HFFc6 (cell line): ENCODE measurements around the gene STK25. TPM values are rescaled to one million over a fixed set of nuclear protein-coding genes. Genes with fewer than 3 reads are reported as not detected.

Experiments
- DNase-seq: peaks from one replicate; pipeline ENCODE4 v3.0.0-alpha.2; 2018
- H3K27ac Mint-ChIP-seq: 2 replicates; pipeline ENCODE4 v1.8.0; 2020; ENCODE audit warnings: mild to moderate bottlenecking, mixed read lengths
- H3K27me3 Mint-ChIP-seq: 2 replicates; pipeline ENCODE4 v1.8.0; 2021; ENCODE audit warnings: mild to moderate bottlenecking, moderate library complexity, mixed read lengths; ENCODE audit not compliant: insufficient read depth
- H3K36me3 Mint-ChIP-seq: 2 replicates; pipeline ENCODE4 v1.8.0; 2021; ENCODE audit warnings: low read depth, mixed read lengths
- H3K4me1 Mint-ChIP-seq: 2 replicates; pipeline ENCODE4 v1.8.0; 2020; ENCODE audit warnings: low read depth, mixed read lengths
- H3K4me3 Mint-ChIP-seq: 2 replicates; pipeline ENCODE4 v1.8.0; 2020; ENCODE audit warnings: mild to moderate bottlenecking, moderate library complexity, mixed read lengths
- H3K9me3 Mint-ChIP-seq: 2 replicates; pipeline ENCODE4 v1.8.0; 2020; ENCODE audit warnings: mild to moderate bottlenecking, mixed read lengths
- total RNA-seq, 6 experiments: library from RNA; stranded (reverse); fragmentation: NEBNext Ultra II Directional; extraction: Animal tissue kit (Norgen Biotek cat#: 25700); gene quantifications; 2 replicates in 1 of 6; 3 replicates in 5 of 6; pipeline ENCODE4 v1.2.3, GENCODE V29; 2021
- TF ChIP-seq, protein P1 (sequence below): fragments of 200-600 bp; sonication (generic); IDR thresholded peaks from 2 replicates; pipeline ENCODE4 v1.5.0; 2021; ENCODE audit warnings: antibody characterized with exemption, mild to moderate bottlenecking

The STK25 gene
- total RNA-seq, 6 experiments from 2014 or later: 129 to 159 (median 150) TPM

DNA sequence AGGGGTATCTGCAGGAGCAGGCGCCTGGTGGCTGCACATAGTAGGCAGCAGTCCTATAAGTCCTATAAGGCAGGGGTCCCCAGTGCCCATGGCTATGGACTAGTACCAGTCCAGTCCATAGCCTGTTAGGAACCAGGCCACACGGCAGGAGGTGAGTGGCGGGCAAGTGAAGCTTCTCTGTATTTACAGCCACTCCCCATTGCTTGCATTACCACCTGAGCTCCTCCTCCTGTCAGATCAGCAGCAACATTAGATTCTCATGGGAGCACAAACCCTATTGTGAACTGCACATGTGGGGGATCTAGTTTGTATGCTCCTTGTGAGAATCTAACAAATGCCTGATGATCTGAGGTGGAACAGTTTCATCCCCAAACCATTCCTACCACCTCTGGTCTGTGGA lies 33.1 kb downstream of the STK25 start:
- no peak for DNase-seq
- Mint-ChIP-seq H3K4me3 (no peak overlapping the region), H3K27me3 (peaks cover 7% of the 10 kb centered on the region), H3K27ac (no peak overlapping the region), H3K9me3 (no peaks in the 10 kb centered on the region), H3K36me3 (no peaks in the 10 kb centered on the region), H3K4me1 (no peaks in the 10 kb centered on the region)
- TF ChIP-seq, protein P1, sequence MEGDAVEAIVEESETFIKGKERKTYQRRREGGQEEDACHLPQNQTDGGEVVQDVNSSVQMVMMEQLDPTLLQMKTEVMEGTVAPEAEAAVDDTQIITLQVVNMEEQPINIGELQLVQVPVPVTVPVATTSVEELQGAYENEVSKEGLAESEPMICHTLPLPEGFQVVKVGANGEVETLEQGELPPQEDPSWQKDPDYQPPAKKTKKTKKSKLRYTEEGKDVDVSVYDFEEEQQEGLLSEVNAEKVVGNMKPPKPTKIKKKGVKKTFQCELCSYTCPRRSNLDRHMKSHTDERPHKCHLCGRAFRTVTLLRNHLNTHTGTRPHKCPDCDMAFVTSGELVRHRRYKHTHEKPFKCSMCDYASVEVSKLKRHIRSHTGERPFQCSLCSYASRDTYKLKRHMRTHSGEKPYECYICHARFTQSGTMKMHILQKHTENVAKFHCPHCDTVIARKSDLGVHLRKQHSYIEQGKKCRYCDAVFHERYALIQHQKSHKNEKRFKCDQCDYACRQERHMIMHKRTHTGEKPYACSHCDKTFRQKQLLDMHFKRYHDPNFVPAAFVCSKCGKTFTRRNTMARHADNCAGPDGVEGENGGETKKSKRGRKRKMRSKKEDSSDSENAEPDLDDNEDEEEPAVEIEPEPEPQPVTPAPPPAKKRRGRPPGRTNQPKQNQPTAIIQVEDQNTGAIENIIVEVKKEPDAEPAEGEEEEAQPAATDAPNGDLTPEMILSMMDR: no peak

DNA sequence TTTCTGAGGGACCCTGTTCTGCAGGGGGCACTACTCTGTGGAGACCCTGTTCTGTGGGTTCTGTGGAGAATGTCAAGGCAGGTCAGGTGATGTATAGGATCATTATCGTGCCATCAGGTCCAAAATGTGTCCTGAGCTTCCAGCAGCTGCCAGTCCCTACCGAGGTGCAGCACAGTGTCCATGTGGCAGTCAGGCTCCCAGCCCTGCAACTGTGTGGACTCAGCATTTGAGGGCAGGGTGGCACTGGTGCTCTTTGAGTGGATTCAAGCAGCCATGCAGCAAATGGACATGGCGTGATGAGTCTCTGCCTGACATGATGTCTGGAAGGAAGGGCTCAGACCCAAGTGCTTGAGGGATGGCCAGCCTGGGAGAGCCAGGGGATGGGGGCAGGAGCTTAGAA lies 35.0 kb downstream of the STK25 start:
- Mint-ChIP-seq H3K27ac (no peak overlapping the region), H3K4me3 (no peak overlapping the region), H3K27me3 (peaks cover 7% of the 10 kb centered on the region), H3K36me3 (no peaks in the 10 kb centered on the region), H3K9me3 (no peaks in the 10 kb centered on the region), H3K4me1 (no peaks in the 10 kb centered on the region)
- TF ChIP-seq, protein P1: no peak
- no peak for DNase-seq

DNA sequence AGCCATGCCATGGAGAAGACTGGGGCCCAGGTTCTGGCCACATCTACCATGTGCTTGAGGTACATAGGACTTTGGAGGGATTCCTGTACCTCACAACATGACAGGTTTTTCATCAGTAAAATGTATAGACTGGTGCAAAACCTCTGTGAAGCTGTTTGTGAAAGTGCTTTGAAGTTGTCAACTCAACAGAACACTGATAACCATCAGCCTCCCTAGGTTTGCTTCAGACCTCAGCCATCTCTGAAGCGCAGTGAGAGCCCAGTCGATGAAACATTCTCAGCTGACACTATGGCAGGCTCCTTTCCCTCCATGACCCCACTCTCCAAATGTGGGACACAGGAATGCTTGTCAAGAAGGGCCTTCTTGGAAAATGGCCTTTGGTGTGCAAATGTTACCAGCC lies 38.6 kb downstream of the STK25 start:
- Mint-ChIP-seq H3K27me3 (peaks cover 7% of the 10 kb centered on the region), H3K36me3 (no peaks in the 10 kb centered on the region), H3K27ac (no peak overlapping the region), H3K4me3 (no peak overlapping the region), H3K4me1 (no peaks in the 10 kb centered on the region), H3K9me3 (no peaks in the 10 kb centered on the region)
- TF ChIP-seq, protein P1: no peak
- DNase-seq: no peak

DNA sequence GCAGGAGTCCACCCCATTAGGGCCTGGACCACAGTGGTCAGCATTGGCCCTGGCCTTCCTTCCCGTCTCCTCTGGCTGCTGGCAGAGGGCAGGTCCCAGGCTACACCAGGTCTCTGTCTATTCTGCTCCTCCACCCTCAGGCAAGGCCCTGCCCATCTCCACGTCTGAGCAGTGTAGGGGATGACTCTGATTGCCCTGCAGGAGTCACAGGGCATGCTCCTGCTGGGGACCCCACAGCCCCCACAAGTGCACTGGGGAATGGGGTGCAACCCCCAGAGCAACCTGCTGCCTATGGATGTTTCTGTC lies 40.0 kb downstream of the STK25 start:
- DNase-seq: no peak
- TF ChIP-seq, protein P1: no peak

DNA sequence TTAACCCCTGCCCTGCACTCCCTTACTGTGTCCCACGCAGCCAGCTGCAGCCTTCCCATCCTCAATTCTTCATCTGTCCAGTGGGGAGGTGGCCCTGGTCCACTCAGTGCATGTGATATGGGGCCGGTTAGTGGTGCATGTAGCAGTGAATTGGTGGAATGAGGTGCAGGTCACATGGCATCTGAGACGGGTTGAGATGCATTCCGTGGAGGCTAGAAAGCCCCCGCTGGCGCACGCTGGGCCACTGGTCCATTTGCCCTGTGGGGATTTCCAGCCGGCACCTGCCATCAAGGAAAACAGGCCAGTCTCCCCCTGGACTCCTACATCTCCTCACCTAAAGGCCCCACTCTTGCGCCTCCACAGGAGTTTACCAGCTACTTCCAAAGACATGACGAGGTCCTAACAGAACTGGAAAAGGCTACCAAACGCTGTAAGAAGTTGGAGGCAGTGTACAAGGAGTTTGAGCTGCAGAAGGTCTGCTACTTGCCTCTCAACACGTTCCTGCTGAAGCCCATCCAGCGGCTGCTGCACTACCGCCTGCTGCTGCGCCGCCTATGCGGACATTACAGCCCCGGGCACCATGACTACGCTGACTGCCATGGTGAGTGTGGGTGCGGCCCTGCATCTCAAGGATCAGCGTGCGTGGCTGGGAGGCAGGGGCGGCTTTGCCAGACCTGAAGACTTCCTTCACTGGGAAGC lies 40.5 kb downstream of the STK25 start:
- Mint-ChIP-seq H3K4me1 (no peaks in the 10 kb centered on the region), H3K27ac (no peak overlapping the region), H3K36me3 (no peaks in the 10 kb centered on the region), H3K9me3 (no peaks in the 10 kb centered on the region), H3K4me3 (no peak overlapping the region), H3K27me3 (peaks cover 3% of the 10 kb centered on the region)
- TF ChIP-seq, protein P1: no peak
- DNase-seq: no peak

More for the DNA sequence above, 40.0 kb downstream of the STK25 start:
- no peak overlapping the region for H3K27ac Mint-ChIP-seq
- no peaks in the 10 kb centered on the region for H3K36me3 Mint-ChIP-seq
- H3K27me3 Mint-ChIP-seq: peaks cover 7% of the 10 kb centered on the region
- H3K9me3 Mint-ChIP-seq: no peaks in the 10 kb centered on the region
- H3K4me3 Mint-ChIP-seq: no peak overlapping the region
- H3K4me1 Mint-ChIP-seq: no peaks in the 10 kb centered on the region
